HepG2 (cell line): ENCODE measurements around the gene PLCG1. TPM values are rescaled to one million over a fixed set of nuclear protein-coding genes. Genes with fewer than 3 reads are reported as not detected.
A peak's percentile ranks its signal among the peaks of the same experiment; 100 is the strongest.

Experiments used
- DMTF1 ChIP-seq: sonication (generic); formaldehyde crosslinking; IDR thresholded peaks from 2 replicates; pipeline ENCODE4 v1.4.0; 2020; ENCODE audit warnings: mild to moderate bottlenecking, missing genetic modification reagents
- KAT2B ChIP-seq: fragments of 150-350 bp; IDR thresholded peaks from 2 replicates; pipeline ENCODE4 v1.6.1; 2014; ENCODE audit warnings: low read depth, low read length, borderline replicate concordance
- KLF16 ChIP-seq, 2 experiments: sonication (generic) in 1 of 2; formaldehyde crosslinking in 1 of 2; IDR thresholded peaks; 2 replicates each; pipeline versions ENCODE4 v1.6.1 to v1.8.0; 2016 to 2023; ENCODE audit warnings: missing genetic modification reagents in 2 of 2, missing compliant biosample characterization in 1 of 2
- NFYB ChIP-seq: sonication (generic); formaldehyde crosslinking; IDR thresholded peaks from 2 replicates; pipeline ENCODE4 v1.4.0; 2020; ENCODE audit warnings: missing genetic modification reagents
- NR2F2 ChIP-seq: IDR thresholded peaks from 2 replicates; pipeline ENCODE4 v1.6.1; 2012; ENCODE audit warnings: low read depth, inconsistent platforms, borderline replicate concordance
- SOX6 ChIP-seq, 2 experiments: fragments of 450-650 bp in 1 of 2; sonication (generic) in 1 of 2; formaldehyde crosslinking in 1 of 2; IDR thresholded peaks; 2 replicates each; pipeline versions ENCODE4 v1.4.0 to v1.6.1; 2017 to 2020; ENCODE audit warnings: antibody characterized with exemption in 1 of 2, mild to moderate bottlenecking in 1 of 2, missing genetic modification reagents in 1 of 2
- TEAD3 ChIP-seq: optimal IDR thresholded peaks from 2 replicates; pipeline ENCODE3; 2016; ENCODE audit warnings: borderline replicate concordance
- ZBTB43 ChIP-seq: sonication (generic); formaldehyde crosslinking; conservative IDR thresholded peaks from 2 replicates; pipeline ENCODE4 v1.4.0; 2020; ENCODE audit warnings: missing genetic modification reagents
- ZC3H13 ChIP-seq: sonication (generic); formaldehyde crosslinking; IDR thresholded peaks from 2 replicates; pipeline ENCODE4 v1.8.1; 2023; ENCODE audit warnings: mild to moderate bottlenecking, missing genetic modification reagents, moderate library complexity
- ZNF124 ChIP-seq: sonication (generic); formaldehyde crosslinking; IDR thresholded peaks from 2 replicates; pipeline ENCODE4 v1.4.0; 2020; ENCODE audit warnings: missing genetic modification reagents
- ZNF3 ChIP-seq: IDR thresholded peaks from 2 replicates; pipeline ENCODE4 v1.7.0; 2017; ENCODE audit warnings: inconsistent platforms
- ZNF34 ChIP-seq: sonication (generic); formaldehyde crosslinking; IDR thresholded peaks from 2 replicates; pipeline ENCODE4 v1.4.0; 2020; ENCODE audit warnings: mild to moderate bottlenecking, missing genetic modification reagents, borderline replicate concordance
- ZNF383 ChIP-seq: sonication (generic); formaldehyde crosslinking; IDR thresholded peaks from 2 replicates; pipeline ENCODE4 v1.4.0; 2020; ENCODE audit warnings: missing genetic modification reagents, mild to moderate bottlenecking, borderline replicate concordance
- ZNF580 ChIP-seq: IDR thresholded peaks from 2 replicates; pipeline ENCODE4 v1.6.1; 2016; ENCODE audit warnings: low read depth, borderline replicate concordance
- ZNF703 ChIP-seq: sonication (generic); formaldehyde crosslinking; IDR thresholded peaks from 2 replicates; pipeline ENCODE4 v1.5.1; 2020; ENCODE audit warnings: missing genetic modification reagents, mild to moderate bottlenecking, moderate library complexity, borderline replicate concordance
- polyA plus RNA-seq, 8 experiments: library from polyadenylated mRNA; depleted of rRNA in 3 of 8; stranded (reverse) in 7 of 8; unstranded in 1 of 8; fragments of >200 nt; fragmentation: Illumina TruSeq in 4 of 8; extraction: Trizol in 4 of 8; gene quantifications; 2 replicates each; pipeline versions ENCODE4 v1.2.1 to v1.2.3, GENCODE V29; 2011 to 2016; ENCODE audit warnings: low read depth in 4 of 8, missing spikeins in 1 of 8, mixed read lengths in 1 of 8; ENCODE audit not compliant: insufficient read depth in 1 of 8
- total RNA-seq, 5 experiments: library from RNA; depleted of rRNA; stranded (reverse); fragments of >200 nt; fragmentation: Illumina TruSeq; extraction: Trizol; gene quantifications; 2 replicates each; pipeline ENCODE4 v1.2.3, GENCODE V29; 2016; ENCODE audit warnings: low read depth in 1 of 5
- TF ChIP-seq, protein P1 (sequence below): sonication (generic); formaldehyde crosslinking; IDR thresholded peaks from 2 replicates; pipeline ENCODE4 v1.4.0; 2020; ENCODE audit warnings: missing genetic modification reagents
- TF ChIP-seq, protein P2 (sequence below): sonication (generic); formaldehyde crosslinking; IDR thresholded peaks from 2 replicates; pipeline ENCODE4 v1.4.0; 2020; ENCODE audit warnings: missing genetic modification reagents

The PLCG1 gene
- total and polyA plus RNA-seq, 2 of the 13 experiments (the other 11 are each of a cell fraction or from before 2014, with no cell fraction given): 85.3 to 158 TPM

- TF ChIP-seq, protein P1, sequence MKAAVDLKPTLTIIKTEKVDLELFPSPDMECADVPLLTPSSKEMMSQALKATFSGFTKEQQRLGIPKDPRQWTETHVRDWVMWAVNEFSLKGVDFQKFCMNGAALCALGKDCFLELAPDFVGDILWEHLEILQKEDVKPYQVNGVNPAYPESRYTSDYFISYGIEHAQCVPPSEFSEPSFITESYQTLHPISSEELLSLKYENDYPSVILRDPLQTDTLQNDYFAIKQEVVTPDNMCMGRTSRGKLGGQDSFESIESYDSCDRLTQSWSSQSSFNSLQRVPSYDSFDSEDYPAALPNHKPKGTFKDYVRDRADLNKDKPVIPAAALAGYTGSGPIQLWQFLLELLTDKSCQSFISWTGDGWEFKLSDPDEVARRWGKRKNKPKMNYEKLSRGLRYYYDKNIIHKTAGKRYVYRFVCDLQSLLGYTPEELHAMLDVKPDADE (CRISPR knock-in tag): no peak
- TF ChIP-seq, protein P2, sequence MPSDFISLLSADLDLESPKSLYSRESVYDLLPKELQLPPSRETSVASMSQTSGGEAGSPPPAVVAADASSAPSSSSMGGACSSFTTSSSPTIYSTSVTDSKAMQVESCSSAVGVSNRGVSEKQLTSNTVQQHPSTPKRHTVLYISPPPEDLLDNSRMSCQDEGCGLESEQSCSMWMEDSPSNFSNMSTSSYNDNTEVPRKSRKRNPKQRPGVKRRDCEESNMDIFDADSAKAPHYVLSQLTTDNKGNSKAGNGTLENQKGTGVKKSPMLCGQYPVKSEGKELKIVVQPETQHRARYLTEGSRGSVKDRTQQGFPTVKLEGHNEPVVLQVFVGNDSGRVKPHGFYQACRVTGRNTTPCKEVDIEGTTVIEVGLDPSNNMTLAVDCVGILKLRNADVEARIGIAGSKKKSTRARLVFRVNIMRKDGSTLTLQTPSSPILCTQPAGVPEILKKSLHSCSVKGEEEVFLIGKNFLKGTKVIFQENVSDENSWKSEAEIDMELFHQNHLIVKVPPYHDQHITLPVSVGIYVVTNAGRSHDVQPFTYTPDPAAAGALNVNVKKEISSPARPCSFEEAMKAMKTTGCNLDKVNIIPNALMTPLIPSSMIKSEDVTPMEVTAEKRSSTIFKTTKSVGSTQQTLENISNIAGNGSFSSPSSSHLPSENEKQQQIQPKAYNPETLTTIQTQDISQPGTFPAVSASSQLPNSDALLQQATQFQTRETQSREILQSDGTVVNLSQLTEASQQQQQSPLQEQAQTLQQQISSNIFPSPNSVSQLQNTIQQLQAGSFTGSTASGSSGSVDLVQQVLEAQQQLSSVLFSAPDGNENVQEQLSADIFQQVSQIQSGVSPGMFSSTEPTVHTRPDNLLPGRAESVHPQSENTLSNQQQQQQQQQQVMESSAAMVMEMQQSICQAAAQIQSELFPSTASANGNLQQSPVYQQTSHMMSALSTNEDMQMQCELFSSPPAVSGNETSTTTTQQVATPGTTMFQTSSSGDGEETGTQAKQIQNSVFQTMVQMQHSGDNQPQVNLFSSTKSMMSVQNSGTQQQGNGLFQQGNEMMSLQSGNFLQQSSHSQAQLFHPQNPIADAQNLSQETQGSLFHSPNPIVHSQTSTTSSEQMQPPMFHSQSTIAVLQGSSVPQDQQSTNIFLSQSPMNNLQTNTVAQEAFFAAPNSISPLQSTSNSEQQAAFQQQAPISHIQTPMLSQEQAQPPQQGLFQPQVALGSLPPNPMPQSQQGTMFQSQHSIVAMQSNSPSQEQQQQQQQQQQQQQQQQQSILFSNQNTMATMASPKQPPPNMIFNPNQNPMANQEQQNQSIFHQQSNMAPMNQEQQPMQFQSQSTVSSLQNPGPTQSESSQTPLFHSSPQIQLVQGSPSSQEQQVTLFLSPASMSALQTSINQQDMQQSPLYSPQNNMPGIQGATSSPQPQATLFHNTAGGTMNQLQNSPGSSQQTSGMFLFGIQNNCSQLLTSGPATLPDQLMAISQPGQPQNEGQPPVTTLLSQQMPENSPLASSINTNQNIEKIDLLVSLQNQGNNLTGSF (CRISPR knock-in tag): peak; percentile 71; the same call in 1 of the 2 replicates
- 0 out of 2 replicates have a peak, but pooled peaks have one; percentile 19 for TF ChIP-seq ZNF124
- TF ChIP-seq NFYB (CRISPR knock-in tag): no peak
- peak in 1 of 2 experiments; percentile 76; a peak in 2 of 4 replicates for TF ChIP-seq KLF16 (CRISPR knock-in tag; IDR thresholded peaks at IDR 0.05)
- no peak for TF ChIP-seq NR2F2
- 0 out of 2 replicates have a peak, but pooled peaks have one; percentile 43 for TF ChIP-seq ZNF34 (CRISPR knock-in tag)
- no peak for TF ChIP-seq SOX6 (IDR thresholded peaks at IDR 0.05)
- peak; percentile 5; the same call in 1 of the 2 replicates for TF ChIP-seq SOX6 (CRISPR knock-in tag; IDR thresholded peaks at IDR 0.05)
- 0 out of 2 replicates have a peak, but pooled peaks have one; percentile 27 for TF ChIP-seq ZNF703 (CRISPR knock-in tag)
- no peak for TF ChIP-seq ZC3H13 (CRISPR knock-in tag)
- peak; percentile 91; the same call in 1 of the 2 replicates for TF ChIP-seq ZNF580 (CRISPR knock-in tag)
- TF ChIP-seq ZBTB43: peak; percentile 37; the same call in 1 of the 2 replicates
- TF ChIP-seq KAT2B: no peak
- TF ChIP-seq DMTF1: peak; percentile 98; the same call in 1 of the 2 replicates
- no peak for TF ChIP-seq ZNF3 (CRISPR knock-in tag)
- no peak for TF ChIP-seq TEAD3 (CRISPR knock-in tag)
- no peak for TF ChIP-seq ZNF383 (CRISPR knock-in tag)
Observed at GRCh38 chr20:41137614-41138474, 501 bp downstream of the PLCG1 start (continued).
